Activated CD4-positive, alpha-beta T cell treated with anti-CD3 and anti-CD28 coated beads, Interleukin-2, amount 50 U/mL, for 16 hours (primary cell): ENCODE results near the gene FCSK.

Source experiments
- DNase-seq: peaks from one replicate; pipeline ENCODE4 v3.0.0-alpha.2; 2020

Gene FCSK

GRCh38 chr16:70457446-70458166, 3.2 kb downstream of the FCSK start:
- no peak for DNase-seq

GRCh38 chr16:70460737-70461261, 6.4 kb downstream of the FCSK start:
- no peak for DNase-seq

- no peak for DNase-seq
Observed at GRCh38 chr16:70463235-70463634, 8.8 kb downstream of the FCSK start.

GRCh38 chr16:70465999-70466804, 11.8 kb downstream of the FCSK start:
- DNase-seq, result no peak

GRCh38 chr16:70466805-70467076, 12.3 kb downstream of the FCSK start:
- no peak for DNase-seq

- DNase-seq, result no peak
Observed at GRCh38 chr16:70467113-70467512, 12.7 kb downstream of the FCSK start.

GRCh38 chr16:70467608-70468007, 13.2 kb downstream of the FCSK start:
- DNase-seq, result no peak

- DNase-seq, result no peak
Observed at GRCh38 chr16:70468776-70469525, 14.6 kb downstream of the FCSK start.

GRCh38 chr16:70470141-70470926, 15.9 kb downstream of the FCSK start:
- DNase-seq, result no peak

GRCh38 chr16:70470927-70471341, 16.5 kb downstream of the FCSK start:
- DNase-seq, result no peak

GRCh38 chr16:70472786-70473433, 18.5 kb downstream of the FCSK start:
- DNase-seq, result no peak

GRCh38 chr16:70473446-70474319, 19.3 kb downstream of the FCSK start:
- DNase-seq, result no peak

GRCh38 chr16:70474320-70475053, 20.1 kb downstream of the FCSK start:
- no peak for DNase-seq

GRCh38 chr16:70475054-70475871, 20.9 kb downstream of the FCSK start:
- DNase-seq, result no peak

- DNase-seq, result peak; percentile 95
Observed at GRCh38 chr16:70476272-70477020, 22.1 kb downstream of the FCSK start.

- DNase-seq, result no peak
Observed at GRCh38 chr16:70478169-70478568, 23.8 kb downstream of the FCSK start.

- no peak for DNase-seq
Observed at GRCh38 chr16:70478912-70479341, 24.5 kb downstream of the FCSK start.
